ENCODE measurements around the gene EYS. TPM values are rescaled to one million over a fixed set of nuclear protein-coding genes. Genes with fewer than 3 reads are reported as not detected.

The EYS gene
- total and polyA plus RNA-seq, 9 of the 15 experiments (the other 6 are each of a cell fraction or from before 2014, with no cell fraction given), result 0.03 to 0.36 (median 0.10) TPM; not detected in 2

- TF ChIP-seq RNF219 (CRISPR knock-in tag; IDR thresholded peaks at IDR 0.05) (no peak), TAF9B (IDR thresholded peaks at IDR 0.05; ENCODE audit: partially characterized antibody) (no peak), EP300 (IDR thresholded peaks at IDR 0.05; ENCODE audit: low read length) (no peak), NR2F6 (CRISPR knock-in tag; IDR thresholded peaks at IDR 0.05) (no peak)
These were observed 38.6 kb upstream of the EYS start (continued) for GRCh38 chr6:65745614-65746013.

GRCh38 chr6:65728879-65729479 lies 22.0 kb upstream of the EYS start:
- intact Hi-C loops (cut with micrococcal nuclease), result no loop called here
- no peak overlapping the region for H3K4me3 ChIP-seq
- no peak overlapping the region for H3K27ac ChIP-seq (ENCODE audit: extremely low read depth, low read depth, low read length)
- no peaks in the 10 kb centered on the region for H3K9me3 ChIP-seq (replicated peaks; ENCODE audit: control insufficient read depth, insufficient read depth, low read depth, low read length)
- H3K4me1 ChIP-seq (replicated peaks in 1 of 2; ENCODE audit: control insufficient read depth in 2 of 2, insufficient read depth in 2 of 2, low read length in 2 of 2), result no peaks in the 10 kb centered on the region
- no TSS peak for BruUV-seq (replicated peaks)
- H3K79me2 ChIP-seq (ENCODE audit: control insufficient read depth, insufficient read depth, low read length), result no peaks in the 10 kb centered on the region
- POLR2A ChIA-PET, result no interaction called here
- FAIRE-seq, result no peak
- DNase-seq (ENCODE audit: extremely low read depth in 1 of 4, low spot score in 3 of 4), result no peak
- in situ Hi-C loops (cut with MboI), result no loop called here
- no peak overlapping the region for H3K4me2 ChIP-seq (ENCODE audit: insufficient read depth, low read length)
- no peaks in the 10 kb centered on the region for H3K36me3 ChIP-seq (ENCODE audit: control insufficient read depth, insufficient read depth, low read length)
- H2AFZ ChIP-seq (ENCODE audit: low read depth, low read length), result no peak overlapping the region
- no peak for ATAC-seq
- no peak overlapping the region for H3K9ac ChIP-seq (ENCODE audit: insufficient read depth in 1 of 2, low read depth in 2 of 2, low read length in 2 of 2)
- CTCF ChIA-PET (ENCODE audit: low intra/inter-chr PET ratio), result no interaction called here
- WGBS (ENCODE audit: insufficient coverage, low coverage, missing lambda C conversion rate), result 0% methylated on average over 3 of the region's 3 CpGs
- no peaks in the 10 kb centered on the region for H3K27me3 ChIP-seq (ENCODE audit: control insufficient read depth in 2 of 2, insufficient read depth in 2 of 2, low read length in 2 of 2)
- no peaks in the 10 kb centered on the region for H3K9me1 ChIP-seq (ENCODE audit: control insufficient read depth, insufficient read depth, low read length)
- H4K20me1 ChIP-seq (replicated peaks; ENCODE audit: control insufficient read depth, insufficient read depth, low read length), result no peaks in the 10 kb centered on the region
- TF ChIP-seq RFX7 (CRISPR knock-in tag; IDR thresholded peaks at IDR 0.05), result no peak
- TF ChIP-seq FOXK1 (CRISPR knock-in tag; IDR thresholded peaks at IDR 0.05; ENCODE audit: borderline replicate concordance), result no peak
- TF ChIP-seq DEAF1 (CRISPR knock-in tag; IDR thresholded peaks at IDR 0.05), result no peak
- TF ChIP-seq SFPQ (IDR thresholded peaks at IDR 0.05; ENCODE audit: low read depth, low read length), result no peak
- no peak for TF ChIP-seq ZNF77 (CRISPR knock-in tag; IDR thresholded peaks at IDR 0.05)
- TF ChIP-seq STAT5A (IDR thresholded peaks at IDR 0.05; ENCODE audit: borderline replicate concordance, low read length), result no peak
- TF ChIP-seq XRCC5 (IDR thresholded peaks at IDR 0.05; ENCODE audit: low read depth, low read length), result no peak
- no peak for TF ChIP-seq SRSF9 (IDR thresholded peaks at IDR 0.05; ENCODE audit: borderline replicate concordance, low read depth, low read length)
